Measurements from ENCODE around the gene ILK. TPM values are rescaled to one million over a fixed set of nuclear protein-coding genes. Genes with fewer than 3 reads are reported as not detected.

ILK gene
- total RNA-seq, 2 experiments from 2014 or later = 65.2 to 65.7 TPM

- Mint-ChIP-seq H3K36me3 (ENCODE audit: low read depth) (peaks cover 35% of the 10 kb centered on the region), H3K9me3 (no peaks in the 10 kb centered on the region), H3K4me1 (ENCODE audit: low read depth) (peaks cover 42% of the 10 kb centered on the region), H3K27ac (peak overlapping the region; percentile 90), H3K27me3 (ENCODE audit: low read depth) (no peaks in the 10 kb centered on the region), H3K4me3 (peak overlapping the region; percentile 87)
- DNase-seq = peak; percentile 28
- CTCF ChIA-PET = interaction anchor here (0.7 to 3.5 kb wide), 9 partner anchors 34 to 134 kb away, joined by 3 to 20 read pairs (median 3); partner anchors contain the start of gene MRPL17
- intact Hi-C loops (cut with micrococcal nuclease) = loop anchor here (1.0 kb wide), 1 partner anchor 8 kb away; the partner anchor contains the start of gene TPP1
Measured at GRCh38 chr11:6611092-6611962, 7.8 kb downstream of the ILK start.

GRCh38 chr11:6611963-6612212, 8.3 kb downstream of the ILK start:
- H3K27ac Mint-ChIP-seq = no peak overlapping the region
- H3K4me3 Mint-ChIP-seq = peak overlapping the region; percentile 87
- CTCF ChIA-PET = interaction anchor here (0.7 to 3.5 kb wide), 8 partner anchors 33 to 129 kb away, joined by 3 to 20 read pairs (median 3); partner anchors contain the start of gene MRPL17
- no peaks in the 10 kb centered on the region for H3K9me3 Mint-ChIP-seq
- H3K36me3 Mint-ChIP-seq (ENCODE audit: low read depth) = peaks cover 35% of the 10 kb centered on the region
- H3K27me3 Mint-ChIP-seq (ENCODE audit: low read depth) = no peaks in the 10 kb centered on the region
- intact Hi-C loops (cut with micrococcal nuclease) = loop anchor here (1.0 kb wide), 5 partner anchors 7 to 378 kb away; partner anchors contain the start of genes FHIP1B, ILK, MRPL17 and RRP8
- peaks cover 42% of the 10 kb centered on the region for H3K4me1 Mint-ChIP-seq (ENCODE audit: low read depth)
- DNase-seq = no peak

- Mint-ChIP-seq H3K27ac (peak within 1 kb of the TSS; percentile 90), H3K27me3 (ENCODE audit: low read depth) (no peaks in the 10 kb centered on the region), H3K36me3 (ENCODE audit: low read depth) (peaks cover 34% of the 10 kb centered on the region), H3K4me3 (peak within 1 kb of the TSS; percentile 87), H3K9me3 (no peaks in the 10 kb centered on the region), H3K4me1 (ENCODE audit: low read depth) (peaks cover 39% of the 10 kb centered on the region)
- peak; percentile 97 for DNase-seq
- CTCF ChIA-PET = interaction anchor here (0.7 to 3.5 kb wide), 12 partner anchors 15 to 143 kb away, joined by 3 to 20 read pairs (median 3); partner anchors contain the start of gene MRPL17
- intact Hi-C loops (cut with micrococcal nuclease) = loop anchor here (1.0 kb wide), 4 partner anchors 9 to 378 kb away; partner anchors contain the start of genes FHIP1B, ILK, MRPL17 and RRP8
Measured at GRCh38 chr11:6612213-6613041, 8.9 kb downstream of the ILK start, which contains the start of gene TAF10. TSS of gene TAF10 (minus strand) at chr11:6612216. CDS start at chr11:6612189, 27 bp downstream.

GRCh38 chr11:6613496-6613895, 9.9 kb downstream of the ILK start:
- CTCF ChIA-PET = interaction anchor here (1.1 to 3.5 kb wide), 3 partner anchors 13 to 91 kb away, joined by 4 to 20 read pairs (median 4); partner anchors contain the start of gene MRPL17

GRCh38 chr11:6614446-6614845, 10.9 kb downstream of the ILK start:
- intact Hi-C loops (cut with micrococcal nuclease) = no loop called here
- no peak for DNase-seq
- no peaks in the 10 kb centered on the region for H3K27me3 Mint-ChIP-seq (ENCODE audit: low read depth)
- CTCF ChIA-PET = no interaction called here
- no peaks in the 10 kb centered on the region for H3K9me3 Mint-ChIP-seq
- H3K4me1 Mint-ChIP-seq (ENCODE audit: low read depth) = peaks cover 24% of the 10 kb centered on the region
- H3K27ac Mint-ChIP-seq = peak overlapping the region; percentile 41
- H3K4me3 Mint-ChIP-seq = no peak overlapping the region
- H3K36me3 Mint-ChIP-seq (ENCODE audit: low read depth) = peaks cover 26% of the 10 kb centered on the region

More at GRCh38 chr11:6613496-6613895, 9.9 kb downstream of the ILK start:
- DNase-seq = no peak
- Mint-ChIP-seq H3K36me3 (ENCODE audit: low read depth) (peaks cover 29% of the 10 kb centered on the region), H3K4me3 (no peak overlapping the region), H3K27ac (no peak overlapping the region), H3K27me3 (ENCODE audit: low read depth) (no peaks in the 10 kb centered on the region), H3K9me3 (no peaks in the 10 kb centered on the region), H3K4me1 (ENCODE audit: low read depth) (peaks cover 30% of the 10 kb centered on the region)
- intact Hi-C loops (cut with micrococcal nuclease) = no loop called here

GRCh38 chr11:6615046-6615445, 11.5 kb downstream of the ILK start:
- peaks cover 18% of the 10 kb centered on the region for H3K4me1 Mint-ChIP-seq (ENCODE audit: low read depth)
- peak overlapping the region; percentile 41 for H3K27ac Mint-ChIP-seq
- H3K27me3 Mint-ChIP-seq (ENCODE audit: low read depth) = no peaks in the 10 kb centered on the region
- no peak for DNase-seq
- intact Hi-C loops (cut with micrococcal nuclease) = no loop called here
- no peaks in the 10 kb centered on the region for H3K9me3 Mint-ChIP-seq
- CTCF ChIA-PET = no interaction called here
- H3K4me3 Mint-ChIP-seq = no peak overlapping the region
- peaks cover 21% of the 10 kb centered on the region for H3K36me3 Mint-ChIP-seq (ENCODE audit: low read depth)

GRCh38 chr11:6615882-6616585, 12.5 kb downstream of the ILK start:
- H3K4me1 Mint-ChIP-seq (ENCODE audit: low read depth) = peaks cover 8% of the 10 kb centered on the region
- peaks cover 12% of the 10 kb centered on the region for H3K36me3 Mint-ChIP-seq (ENCODE audit: low read depth)
- no peaks in the 10 kb centered on the region for H3K9me3 Mint-ChIP-seq
- no peak overlapping the region for H3K27ac Mint-ChIP-seq
- no peak overlapping the region for H3K4me3 Mint-ChIP-seq
- H3K27me3 Mint-ChIP-seq (ENCODE audit: low read depth) = no peaks in the 10 kb centered on the region
- DNase-seq = no peak
- CTCF ChIA-PET = interaction anchor here (1.0 kb wide), 1 partner anchor 52 kb away, joined by 5 read pairs; no protein-coding TSS in a partner anchor
- intact Hi-C loops (cut with micrococcal nuclease) = no loop called here

GRCh38 chr11:6616596-6617250, 13.1 kb downstream of the ILK start:
- CTCF ChIA-PET = interaction anchor here (1.0 to 3.0 kb wide), 2 partner anchors 13 to 51 kb away, joined by 5 to 22 read pairs; partner anchors contain the start of genes ILK and RRP8
- no peak overlapping the region for H3K27ac Mint-ChIP-seq
- H3K4me3 Mint-ChIP-seq = no peak overlapping the region
- peaks cover 3% of the 10 kb centered on the region for H3K4me1 Mint-ChIP-seq (ENCODE audit: low read depth)
- no peaks in the 10 kb centered on the region for H3K9me3 Mint-ChIP-seq
- intact Hi-C loops (cut with micrococcal nuclease) = no loop called here
- H3K27me3 Mint-ChIP-seq (ENCODE audit: low read depth) = no peaks in the 10 kb centered on the region
- no peak for DNase-seq
- peaks cover 5% of the 10 kb centered on the region for H3K36me3 Mint-ChIP-seq (ENCODE audit: low read depth)

- CTCF ChIA-PET = interaction anchor here (1.0 to 3.0 kb wide), 10 partner anchors 8 to 239 kb away, joined by 3 to 22 read pairs (median 4); partner anchors contain the start of genes ILK, MRPL17 and RRP8
- peak overlapping the region; percentile 14 for H3K27ac Mint-ChIP-seq
- H3K4me3 Mint-ChIP-seq = peak overlapping the region; percentile 8
- H3K27me3 Mint-ChIP-seq (ENCODE audit: low read depth) = no peaks in the 10 kb centered on the region
- intact Hi-C loops (cut with micrococcal nuclease) = no loop called here
- peaks cover 5% of the 10 kb centered on the region for H3K36me3 Mint-ChIP-seq (ENCODE audit: low read depth)
- H3K9me3 Mint-ChIP-seq = no peaks in the 10 kb centered on the region
- peaks cover 3% of the 10 kb centered on the region for H3K4me1 Mint-ChIP-seq (ENCODE audit: low read depth)
- no peak for DNase-seq
Measured at GRCh38 chr11:6617315-6617781, 13.8 kb downstream of the ILK start.

- CTCF ChIA-PET = interaction anchor here (1.0 to 3.0 kb wide), 15 partner anchors 9 to 240 kb away, joined by 3 to 22 read pairs (median 4); partner anchors contain the start of genes ILK, MRPL17 and RRP8
- Mint-ChIP-seq H3K4me1 (ENCODE audit: low read depth) (peaks cover 3% of the 10 kb centered on the region), H3K27ac (no peak overlapping the region), H3K27me3 (ENCODE audit: low read depth) (no peaks in the 10 kb centered on the region), H3K4me3 (no peak overlapping the region), H3K36me3 (ENCODE audit: low read depth) (peaks cover 5% of the 10 kb centered on the region), H3K9me3 (no peaks in the 10 kb centered on the region)
- peak; percentile 76 for DNase-seq
- intact Hi-C loops (cut with micrococcal nuclease) = loop anchor here (1.0 to 2.0 kb wide), 7 partner anchors 7 to 228 kb away; partner anchors contain the start of genes ARFIP2, MRPL17, SMPD1 and TIMM10B
Measured at GRCh38 chr11:6618117-6619003, 14.8 kb downstream of the ILK start.

Data from activated naive CD4-positive, alpha-beta T cell treated with anti-CD3 and anti-CD28 coated beads for 36 hours (primary cell).